K562 (cell line): Measurements from ENCODE around the gene IL4I1. TPM values are rescaled to one million over a fixed set of nuclear protein-coding genes. Genes with fewer than 3 reads are reported as not detected.

Experiments used
- ATAC-seq: fragments of 200-7000 bp; cut with Tn5 transposase; 3 replicates; pipeline ENCODE4 v1.9.1; 2020; ENCODE audit warnings: moderate library complexity
- BruUV-seq: library from RNA; stranded (reverse); fragments of 400-500 nt; replicated peaks from 2 replicates; lab custom pipeline; 2021; lab: Mats Ljungman, UMichigan
- CTCF ChIA-PET: fragments of 300-600 bp; formaldehyde crosslinking; extraction: SDS; loops from one replicate; lab custom pipeline; 2021; ENCODE audit warnings: low intra/inter-chr PET ratio; lab: Yijun Ruan, JAX
- POLR2A ChIA-PET: fragments of 300-600, 350-650 bp; sonication (Branson Sonifier 250); formaldehyde crosslinking; extraction: SDS; loops from one replicate; lab custom pipeline; 2021; ENCODE audit warnings: antibody characterized with exemption, inconsistent platforms; lab: Yijun Ruan, JAX
- DNase-seq, 4 experiments: peaks; one replicate each; pipeline versions ENCODE4 v3.0.0 to v3.0.0-alpha.2; 2011 to 2018; ENCODE audit warnings: low spot score in 3 of 4, mixed read lengths in 3 of 4; ENCODE audit errors: extremely low read depth in 1 of 4
- FAIRE-seq: peaks from 2 replicates; lab custom pipeline; 2011; peaks lifted over from hg19 to GRCh38; lab: Jason Lieb, UNC
- H2AFZ ChIP-seq: 2 replicates; pipeline ENCODE4 v1.6.0; 2011; ENCODE audit warnings: low read depth, low read length, control low read depth, inconsistent platforms
- H3K27ac ChIP-seq: fragments of 200-600 bp; 3 replicates; pipeline ENCODE4 v1.8.0; 2011; ENCODE audit warnings: low read depth, mild to moderate bottlenecking, control low read depth, inconsistent platforms, low read length, moderate library complexity, mixed read lengths; ENCODE audit errors: extremely low read depth
- H3K27me3 ChIP-seq, 2 experiments: fragments of 300-600 bp in 1 of 2; 2 replicates in 1 of 2; 3 replicates in 1 of 2; pipeline versions ENCODE4 v1.6.0 to v1.8.0; 2011; ENCODE audit warnings: inconsistent platforms in 2 of 2, low read length in 2 of 2, mild to moderate bottlenecking in 1 of 2, mixed read lengths in 1 of 2, moderate library complexity in 1 of 2; ENCODE audit not compliant: control insufficient read depth in 2 of 2, insufficient read depth in 2 of 2
- H3K36me3 ChIP-seq: fragments of 300-600 bp; 3 replicates; pipeline ENCODE4 v1.8.0; 2011; ENCODE audit warnings: mild to moderate bottlenecking, low read length, inconsistent platforms; ENCODE audit not compliant: control insufficient read depth, insufficient read depth
- H3K4me1 ChIP-seq, 2 experiments: fragments of 200-600 bp in 1 of 2; replicated peaks in 1 of 2; 2 replicates in 1 of 2; 3 replicates in 1 of 2; pipeline versions ENCODE4 v1.5.1 to v1.8.0; 2011; ENCODE audit warnings: inconsistent platforms in 2 of 2, low read length in 2 of 2, mild to moderate bottlenecking in 1 of 2, mixed read lengths in 1 of 2, moderate library complexity in 1 of 2; ENCODE audit not compliant: control insufficient read depth in 2 of 2, insufficient read depth in 2 of 2
- H3K4me2 ChIP-seq: 2 replicates; pipeline ENCODE4 v1.6.1; 2011; ENCODE audit warnings: low read length, control low read depth, inconsistent platforms, mixed read lengths; ENCODE audit not compliant: insufficient read depth
- H3K4me3 ChIP-seq: fragments of 200-600 bp; sonication (generic), shearing (Covaris generic); 2 replicates; pipeline ENCODE4 v1.5.1; 2016; ENCODE audit warnings: control low read depth, inconsistent platforms
- H3K79me2 ChIP-seq: fragments of 200-600 bp; 3 replicates; pipeline ENCODE4 v1.8.0; 2011; ENCODE audit warnings: low read length, inconsistent platforms; ENCODE audit not compliant: control insufficient read depth, insufficient read depth
- H3K9ac ChIP-seq, 2 experiments: 2 replicates each; pipeline versions ENCODE4 v1.6.0 to v1.6.1; 2011; ENCODE audit warnings: low read depth in 2 of 2, low read length in 2 of 2, control low read depth in 1 of 2, inconsistent platforms in 1 of 2, mild to moderate bottlenecking in 1 of 2, mixed read lengths in 1 of 2; ENCODE audit not compliant: insufficient read depth in 1 of 2
- H3K9me1 ChIP-seq: one replicate; pipeline ENCODE4 v1.6.0; 2011; ENCODE audit warnings: inconsistent platforms, mild to moderate bottlenecking, low read length, moderate library complexity; ENCODE audit not compliant: control insufficient read depth, insufficient read depth
- H3K9me3 ChIP-seq: replicated peaks from 2 replicates; pipeline ENCODE4 v1.5.1; 2011; ENCODE audit warnings: low read depth, low read length, inconsistent platforms; ENCODE audit not compliant: control insufficient read depth, insufficient read depth
- H4K20me1 ChIP-seq: replicated peaks from 2 replicates; pipeline ENCODE4 v1.6.1; 2011; ENCODE audit warnings: low read length, inconsistent platforms, mixed read lengths; ENCODE audit not compliant: control insufficient read depth, insufficient read depth
- NELFE ChIP-seq: IDR thresholded peaks from 2 replicates; pipeline ENCODE4 v1.6.1; 2011; ENCODE audit warnings: mild to moderate bottlenecking; ENCODE audit not compliant: insufficient read depth, insufficient read length
- PRDM10 ChIP-seq: fragments of 450-650 bp; IDR thresholded peaks from 2 replicates; pipeline ENCODE4 v1.6.1; 2018; ENCODE audit not compliant: partially characterized antibody
- ZNF57 ChIP-seq: fragments of 450-650 bp; formaldehyde crosslinking; IDR thresholded peaks from 2 replicates; pipeline ENCODE4 v1.4.0; 2020; ENCODE audit warnings: mild to moderate bottlenecking, moderate library complexity
- ZSCAN32 ChIP-seq: fragments of 450-650 bp; formaldehyde crosslinking; IDR thresholded peaks from 2 replicates; pipeline ENCODE4 v1.4.0; 2020; ENCODE audit warnings: mild to moderate bottlenecking, moderate library complexity
- WGBS: fragments of 100-300 bp; shearing (Covaris generic); methylation state at CpG from one replicate; pipeline ENCODE4 v1.1.6; 2016; ENCODE audit warnings: low coverage, mixed read lengths; ENCODE audit not compliant: insufficient coverage; ENCODE audit errors: missing lambda C conversion rate; 5-methylcytosine and 5-hydroxymethylcytosine counted together
- in situ Hi-C: fragments of 300-500 bp; cut with MboI; formaldehyde crosslinking; loops from 4 replicates; pipeline ENCODE4 v1.15.0; 2018; ENCODE audit warnings: inconsistent platforms, mixed read lengths
- intact Hi-C: fragments of 100-400 bp; cut with micrococcal nuclease; formaldehyde crosslinking; loops from 2 replicates; pipeline ENCODE4 v1.14.2; 2022
- polyA plus RNA-seq, 8 experiments: library from polyadenylated mRNA; depleted of rRNA in 4 of 8; stranded (reverse) in 5 of 8; unstranded in 3 of 8; fragments of >200 nt; fragmentation: Nextera tagmentation in 2 of 8; fragmentation: Illumina TruSeq in 1 of 8; extraction: Ambion mirVana in 2 of 8; extraction: Trizol in 1 of 8; gene quantifications; 2 replicates each; pipeline versions ENCODE4 v1.2.1 to v1.2.3, GENCODE V29; 2011 to 2014; ENCODE audit warnings: inconsistent platforms in 1 of 8, missing spikeins in 1 of 8
- total RNA-seq, 7 experiments: library from RNA; depleted of rRNA in 6 of 7; stranded (reverse); fragments of >200 nt in 6 of 7; fragmentation: Illumina TruSeq in 2 of 7; extraction: Trizol in 2 of 7; gene quantifications; 2 replicates each; pipeline versions ENCODE4 v1.2.1 to v1.2.3, GENCODE V29; 2011 to 2021; ENCODE audit warnings: low replicate concordance in 1 of 7
- TF ChIP-seq, protein P1 (sequence below): fragments of 250-450 bp; sonication (Bioruptor Pico); IDR thresholded peaks from 2 replicates; pipeline ENCODE4 v1.5.0; 2021

Gene IL4I1
- total and polyA plus RNA-seq, 9 of the 15 experiments (the other 6 are each of a cell fraction or from before 2014, with no cell fraction given): 0.06 to 0.95 (median 0.43) TPM; not detected in 2

DNA sequence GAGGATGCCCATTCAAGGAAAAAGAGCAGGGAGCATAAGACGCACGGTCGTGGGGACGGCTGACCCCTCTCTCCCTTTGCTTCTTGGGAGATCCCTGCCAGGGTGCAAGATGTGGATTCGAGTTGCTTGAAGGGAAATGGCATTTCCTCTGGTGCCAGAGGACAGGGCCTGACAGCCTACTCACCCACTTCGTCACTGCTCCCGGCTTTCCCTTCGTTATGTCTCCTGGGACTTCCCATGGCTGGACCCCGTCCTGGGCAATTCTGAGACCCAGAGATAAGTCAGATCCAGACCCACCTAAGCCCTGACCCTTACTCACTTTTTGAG lies 18.0 kb downstream of the IL4I1 start:
- peaks cover 9 to 68% of the 10 kb centered on the region in 2 experiments; a peak in 4 of 5 replicates for H3K4me1 ChIP-seq
- H3K36me3 ChIP-seq: peaks cover 57% of the 10 kb centered on the region
- POLR2A ChIA-PET: interaction anchor here (0.7 to 1.6 kb wide), 5 partner anchors 9 to 427 kb away, joined by 3 to 4 read pairs (median 3); partner anchors contain the start of genes ATF5 and NUP62
- in situ Hi-C loops (loop anchor here (10.0 kb wide), 1 partner anchor 384 kb away; the partner anchor contains the start of gene RPS11), intact Hi-C loops (loop anchor here (10.0 kb wide), 1 partner anchor 164 kb away; no protein-coding TSS in a partner anchor)
- H3K9me1 ChIP-seq: no peaks in the 10 kb centered on the region
- ATAC-seq: no peak
- TF ChIP-seq ZSCAN32 (CRISPR knock-in tag) (no peak), NELFE (no peak), PRDM10 (peak; percentile 49), ZNF57 (CRISPR knock-in tag) (no peak)
- TF ChIP-seq, protein P1, sequence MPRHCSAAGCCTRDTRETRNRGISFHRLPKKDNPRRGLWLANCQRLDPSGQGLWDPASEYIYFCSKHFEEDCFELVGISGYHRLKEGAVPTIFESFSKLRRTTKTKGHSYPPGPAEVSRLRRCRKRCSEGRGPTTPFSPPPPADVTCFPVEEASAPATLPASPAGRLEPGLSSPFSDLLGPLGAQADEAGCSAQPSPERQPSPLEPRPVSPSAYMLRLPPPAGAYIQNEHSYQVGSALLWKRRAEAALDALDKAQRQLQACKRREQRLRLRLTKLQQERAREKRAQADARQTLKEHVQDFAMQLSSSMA (CRISPR knock-in tag): no peak
- no TSS peak for BruUV-seq
- H3K4me3 ChIP-seq: no peak overlapping the region; the same call in 1 of the 2 replicates
- H2AFZ ChIP-seq: no peak overlapping the region
- CTCF ChIA-PET: no interaction called here
- no peak for FAIRE-seq
- H3K27ac ChIP-seq: no peak overlapping the region; the same call in 1 of the 3 replicates
- H4K20me1 ChIP-seq: no peaks in the 10 kb centered on the region
- no peaks in the 10 kb centered on the region for H3K9me3 ChIP-seq
- peak overlapping the region; percentile 99 for H3K4me2 ChIP-seq
- no peaks in the 10 kb centered on the region for H3K27me3 ChIP-seq
- 80% methylated on average over 9 of the region's 9 CpGs for WGBS
- no peak for DNase-seq
- peaks cover 31% of the 10 kb centered on the region for H3K79me2 ChIP-seq
- H3K9ac ChIP-seq: peak overlapping the region; percentile 98 to 99; a peak in 1 of 4 replicates
